B cell (primary cell): ENCODE data around the gene GCDH. TPM values are rescaled to one million over a fixed set of nuclear protein-coding genes. Genes with fewer than 3 reads are reported as not detected.
A peak's percentile ranks its signal among the peaks of the same experiment; 100 is the strongest.

Experiments used
- ATAC-seq: fragments of 200-7000 bp; cut with Tn5 transposase; one replicate; pipeline ENCODE4 v1.10.0; 2021; ENCODE audit warnings: low read depth, mild to moderate bottlenecking, moderate number of reproducible peaks, moderate library complexity
- CTCF ChIA-PET: fragments of 350-600 bp; sonication (Branson Sonifier 250); formaldehyde crosslinking; loops from one replicate; lab custom pipeline; 2021; ENCODE audit warnings: antibody characterized with exemption, inconsistent platforms; lab: Charles Lee
- POLR2A ChIA-PET: fragments of 350-600 bp; sonication (Branson Sonifier 250); formaldehyde crosslinking; loops from one replicate; lab custom pipeline; 2021; ENCODE audit warnings: antibody characterized with exemption; lab: Charles Lee
- DNase-seq: peaks from one replicate; pipeline ENCODE4 v3.0.0; 2013
- H2AFZ ChIP-seq: 2 replicates; pipeline ENCODE4 v1.6.1; 2012; ENCODE audit warnings: mild to moderate bottlenecking, low read depth, low read length; ENCODE audit not compliant: insufficient read depth, poor library complexity, severe bottlenecking
- H3K27ac ChIP-seq, 2 donors: 1 replicate in 1 of 2; 2 replicates in 1 of 2; pipeline ENCODE4 v1.5.1; 2012 to 2013; ENCODE audit warnings: low read length in 2 of 2, mild to moderate bottlenecking in 2 of 2, moderate library complexity in 1 of 2
- H3K27me3 ChIP-seq, 4 experiments: fragments of 200-600 bp in 1 of 4; sonication (generic) in 1 of 4; replicated peaks in 1 of 4; 1 replicate in 2 of 4; 2 replicates in 2 of 4; pipeline versions ENCODE4 v1.6.1 to v1.7.0; 2013 to 2016; ENCODE audit warnings: low read length in 3 of 4, mild to moderate bottlenecking in 2 of 4, mixed read lengths in 1 of 4, moderate library complexity in 1 of 4; ENCODE audit not compliant: insufficient read depth in 4 of 4, control insufficient read depth in 3 of 4; ENCODE audit errors: control extremely low read depth in 1 of 4
- H3K36me3 ChIP-seq, 2 experiments: replicated peaks in 1 of 2; 1 replicate in 1 of 2; 2 replicates in 1 of 2; pipeline versions ENCODE4 v1.6.1 to v1.7.1; 2013; ENCODE audit warnings: low read length in 1 of 2; ENCODE audit not compliant: insufficient read depth in 2 of 2, control insufficient read depth in 1 of 2; ENCODE audit errors: control extremely low read depth in 1 of 2, extremely low read depth in 1 of 2
- H3K4me1 ChIP-seq, 2 donors: fragments of 200-600 bp in 1 of 2; sonication (generic) in 1 of 2; 1 replicate in 1 of 2; 2 replicates in 1 of 2; pipeline versions ENCODE4 v1.5.1 to v1.6.1; 2013 to 2017; ENCODE audit warnings: low read length in 2 of 2; ENCODE audit not compliant: control insufficient read depth in 2 of 2, insufficient read depth in 2 of 2
- H3K4me2 ChIP-seq: replicated peaks from 2 replicates; pipeline ENCODE3; 2012; ENCODE audit warnings: mild to moderate bottlenecking, low read depth, low read length; ENCODE audit not compliant: poor library complexity, severe bottlenecking
- H3K4me3 ChIP-seq, 5 experiments: fragments of 200-600 bp in 1 of 5; sonication (generic) in 1 of 5; 1 replicate in 3 of 5; 2 replicates in 2 of 5; pipeline versions ENCODE4 v1.5.1 to v1.7.0; 2011 to 2016; ENCODE audit warnings: low read length in 4 of 5, mild to moderate bottlenecking in 4 of 5, low read depth in 2 of 5, control low read depth in 1 of 5, moderate library complexity in 1 of 5; ENCODE audit not compliant: insufficient read depth in 1 of 5; ENCODE audit errors: control extremely low read depth in 1 of 5, extremely low read depth in 1 of 5
- H3K79me2 ChIP-seq: fragments of 200-600 bp; sonication (generic); one replicate; pipeline ENCODE4 v1.6.0; 2016; ENCODE audit warnings: low read length; ENCODE audit not compliant: control insufficient read depth, insufficient read depth
- H3K9ac ChIP-seq: fragments of 200-600 bp; sonication (generic); 2 replicates; pipeline ENCODE4 v1.6.1; 2017; ENCODE audit warnings: mild to moderate bottlenecking, low read length, moderate library complexity
- H3K9me3 ChIP-seq, 3 donors: one replicate each; pipeline versions ENCODE4 v1.6.1 to v1.7.1; 2013; ENCODE audit warnings: low read length in 2 of 3; ENCODE audit not compliant: control insufficient read depth in 2 of 3, insufficient read depth in 1 of 3; ENCODE audit errors: control extremely low read depth in 1 of 3
- H4K20me1 ChIP-seq: 2 replicates; pipeline ENCODE4 v1.6.0; 2012; ENCODE audit warnings: mild to moderate bottlenecking, low read length; ENCODE audit not compliant: insufficient read depth, control insufficient read depth, poor library complexity, severe bottlenecking
- H3K27ac Mint-ChIP-seq: one replicate; pipeline ENCODE4 v1.8.0; 2021; ENCODE audit warnings: mixed read lengths
- H3K27me3 Mint-ChIP-seq: one replicate; pipeline ENCODE4 v1.8.0; 2021; ENCODE audit warnings: mixed read lengths
- H3K4me1 Mint-ChIP-seq: one replicate; pipeline ENCODE4 v1.8.0; 2021; ENCODE audit warnings: mixed read lengths
- H3K4me3 Mint-ChIP-seq: one replicate; pipeline ENCODE4 v1.8.0; 2021; ENCODE audit warnings: mixed read lengths
- H3K9me3 Mint-ChIP-seq: one replicate; pipeline ENCODE4 v1.8.0; 2022; ENCODE audit warnings: mixed read lengths; ENCODE audit not compliant: insufficient read depth
- CTCF ChIP-seq: fragments of 200-600 bp; IDR thresholded peaks from one replicate; pipeline ENCODE4 v1.8.0; 2022; ENCODE audit warnings: antibody characterized with exemption, mild to moderate bottlenecking
- EZH2 ChIP-seq: IDR thresholded peaks from 2 replicates; pipeline ENCODE4 v1.6.1; 2012; ENCODE audit warnings: borderline replicate concordance, low read depth, mild to moderate bottlenecking, moderate library complexity, low read length; ENCODE audit not compliant: insufficient read depth, poor library complexity, severe bottlenecking
- WGBS: methylation state at CpG from one replicate; pipeline ENCODE4 v1.1.5; 2013; ENCODE audit warnings: missing lambda C conversion rate; ENCODE audit not compliant: insufficient coverage; 5-methylcytosine and 5-hydroxymethylcytosine counted together
- intact Hi-C: fragments of 100-400 bp; cut with micrococcal nuclease; formaldehyde crosslinking; loops from one replicate; pipeline ENCODE4 v1.10.0; 2022
- polyA plus RNA-seq: library from polyadenylated mRNA; depleted of rRNA; stranded (reverse); fragments of >200 nt; gene quantifications from 2 replicates; pipeline ENCODE4 v1.2.3, GENCODE V29; 2012
- total RNA-seq, 2 donors: library from RNA; stranded (reverse); fragments of 120-200 nt in 1 of 2; gene quantifications; 1 replicate in 1 of 2; 2 replicates in 1 of 2; pipeline versions ENCODE4 v1.2.3 to v1.2.4, GENCODE V29; 2013 to 2022

Gene GCDH
- total and polyA plus RNA-seq, 2 donors (not counting 1 experiment from before 2014, with no cell fraction given): 48.9 to 61.2 TPM

GRCh38 chr19:12864721-12865715, 25.9 kb upstream of the GCDH start:
- H3K79me2 ChIP-seq: no peaks in the 10 kb centered on the region
- H4K20me1 ChIP-seq: no peaks in the 10 kb centered on the region
- H3K4me3 Mint-ChIP-seq: no peak overlapping the region
- intact Hi-C loops: no loop called here
- H3K4me1 Mint-ChIP-seq: peaks cover 8% of the 10 kb centered on the region
- H3K27ac Mint-ChIP-seq: no peak overlapping the region
- no peaks in the 10 kb centered on the region for H3K9me3 Mint-ChIP-seq
- peaks cover 0 to 11% of the 10 kb centered on the region in 2 donors for H3K4me1 ChIP-seq
- peaks cover 0 to 2% (median 0%) of the 10 kb centered on the region in 4 experiments for H3K27me3 ChIP-seq
- TF ChIP-seq EZH2: no peak
- no peak for TF ChIP-seq CTCF
- H3K9ac ChIP-seq: no peak overlapping the region
- peak; percentile 18 for DNase-seq
- no peak overlapping the region for H3K27ac ChIP-seq
- POLR2A ChIA-PET: interaction anchor here (0.7 kb wide), 2 partner anchors 63 to 111 kb away, joined by 3 to 4 read pairs; no protein-coding TSS in a partner anchor
- H2AFZ ChIP-seq: no peak overlapping the region
- H3K36me3 ChIP-seq: no peaks in the 10 kb centered on the region
- H3K4me3 ChIP-seq: no peak overlapping the region
- CTCF ChIA-PET: interaction anchor here (0.7 to 2.2 kb wide), 3 partner anchors 17 to 285 kb away, joined by 3 to 16 read pairs (median 4); no protein-coding TSS in a partner anchor
- no peaks in the 10 kb centered on the region for H3K9me3 ChIP-seq
- H3K4me2 ChIP-seq: no peak overlapping the region
- peaks cover 13% of the 10 kb centered on the region for H3K27me3 Mint-ChIP-seq
- WGBS: 95% methylated on average over 34 of the region's 34 CpGs
- ATAC-seq: no peak
